Transverse colon (tissue), 4 donors: ENCODE data around the gene GTF2H4.

ENCODE experiments used
- CTCF ChIP-seq, 5 experiments: fragments of 200-600 bp in 3 of 5; fragments of 450-650 bp in 2 of 5; sonication (generic) in 3 of 5; IDR thresholded peaks; 1 replicate in 2 of 5; 2 replicates in 3 of 5; pipeline ENCODE4 v1.5.1; 2016 to 2017; ENCODE audit warnings: antibody characterized with exemption in 5 of 5, inconsistent platforms in 3 of 5, mild to moderate bottlenecking in 2 of 5, moderate library complexity in 1 of 5
- EP300 ChIP-seq: sonication (generic); formaldehyde crosslinking; IDR thresholded peaks from one replicate; pipeline ENCODE4 v1.6.1; 2017; ENCODE audit warnings: antibody characterized with exemption, low read depth
- POLR2A ChIP-seq: fragments of 450-650 bp; IDR thresholded peaks from one replicate; pipeline ENCODE4 v1.6.1; 2016; ENCODE audit warnings: antibody characterized with exemption, mild to moderate bottlenecking, moderate library complexity
- POLR2AphosphoS5 ChIP-seq, 3 donors: sonication (generic); formaldehyde crosslinking; IDR thresholded peaks; one replicate each; pipeline ENCODE4 v1.6.1; 2016; ENCODE audit warnings: antibody characterized with exemption in 3 of 3

- TF ChIP-seq CTCF (IDR thresholded peaks at IDR 0.05) (no peak), POLR2AphosphoS5 (IDR thresholded peaks at IDR 0.05) (no peak), EP300 (no peak), POLR2A (no peak)
Observed at GRCh38 chr6:30889496-30889885, 18.5 kb upstream of the GTF2H4 start.
